NCI-H2196 treated with DMSO at 0.1 percent for 48 hours (cell line): ENCODE results near the gene UNK.

Experiments
- DNase-seq: peaks from one replicate; lab custom pipeline; 2025; ENCODE audit not compliant: unreplicated experiment; lab: John Stamatoyannopoulos, UW

Gene UNK

GRCh38 chr17:75832164-75832651 lies 47.6 kb downstream of the UNK start:
- no peak for DNase-seq

GRCh38 chr17:75832652-75833400 lies 48.2 kb downstream of the UNK start:
- DNase-seq = no peak

- DNase-seq = no peak
Measured at GRCh38 chr17:75834279-75834920, 49.8 kb downstream of the UNK start.

- DNase-seq = no peak
Measured at GRCh38 chr17:75834928-75835653, 50.5 kb downstream of the UNK start.

- no peak for DNase-seq
Measured at GRCh38 chr17:75835654-75835987, 51.0 kb downstream of the UNK start.

- no peak for DNase-seq
Measured at GRCh38 chr17:75836605-75837004, 52.0 kb downstream of the UNK start.

GRCh38 chr17:75837899-75838298 lies 53.3 kb downstream of the UNK start:
- DNase-seq = no peak

- DNase-seq = no peak
Measured at GRCh38 chr17:75838410-75838809, 53.8 kb downstream of the UNK start.

GRCh38 chr17:75839942-75840798 lies 55.6 kb downstream of the UNK start:
- DNase-seq = no peak

GRCh38 chr17:75840799-75841164 lies 56.2 kb downstream of the UNK start:
- DNase-seq = no peak

- no peak for DNase-seq
Measured at GRCh38 chr17:75842411-75842810, 57.8 kb downstream of the UNK start.

- no peak for DNase-seq
Measured at GRCh38 chr17:75842963-75843576, 58.5 kb downstream of the UNK start.

GRCh38 chr17:75843577-75844529 lies 59.2 kb downstream of the UNK start, which contains the start of gene UNC13D:
Gene UNC13D (minus strand): TSS chr17:75844404. CDS start chr17:75844337, 67 bp downstream.
- no peak for DNase-seq

GRCh38 chr17:75844530-75845057 lies 60.0 kb downstream of the UNK start:
- no peak for DNase-seq

GRCh38 chr17:75845058-75845711 lies 60.6 kb downstream of the UNK start:
- DNase-seq = no peak

GRCh38 chr17:75845933-75846691 lies 61.5 kb downstream of the UNK start:
- DNase-seq = no peak

GRCh38 chr17:75846692-75847613 lies 62.3 kb downstream of the UNK start:
- no peak for DNase-seq
